ENCODE measurements around the gene DGKI. TPM values are rescaled to one million over a fixed set of nuclear protein-coding genes. Genes with fewer than 3 reads are reported as not detected.

DGKI gene
- total RNA-seq, 1 donor from 2014 or later = 0.69 TPM

- DNase-seq (ENCODE audit: low spot score) = peak; percentile 13
- Mint-ChIP-seq H3K9me3 (ENCODE audit: unreplicated experiment) (no peaks in the 10 kb centered on the region), H3K27me3 (ENCODE audit: unreplicated experiment) (peaks cover 17% of the 10 kb centered on the region), H3K36me3 (ENCODE audit: low read depth, unreplicated experiment) (no peaks in the 10 kb centered on the region), H3K27ac (ENCODE audit: unreplicated experiment) (no peak overlapping the region), H3K4me3 (ENCODE audit: unreplicated experiment) (peak overlapping the region; percentile 48), H3K4me1 (ENCODE audit: unreplicated experiment) (peaks cover 2% of the 10 kb centered on the region)
- no peak for TF ChIP-seq CTCF (IDR thresholded peaks at IDR 0.05; ENCODE audit: unreplicated experiment)
Measured at GRCh38 chr7:137847568-137848050, 835 bp upstream of the DGKI start.

GRCh38 chr7:137846549-137846826 lies 286 bp downstream of the DGKI start:
- peaks cover 2% of the 10 kb centered on the region for H3K4me1 Mint-ChIP-seq (ENCODE audit: unreplicated experiment)
- H3K27ac Mint-ChIP-seq (ENCODE audit: unreplicated experiment) = no peak overlapping the region
- no peak for TF ChIP-seq CTCF (IDR thresholded peaks at IDR 0.05; ENCODE audit: unreplicated experiment)
- no peaks in the 10 kb centered on the region for H3K9me3 Mint-ChIP-seq (ENCODE audit: unreplicated experiment)
- peaks cover 17% of the 10 kb centered on the region for H3K27me3 Mint-ChIP-seq (ENCODE audit: unreplicated experiment)
- no peak overlapping the region for H3K4me3 Mint-ChIP-seq (ENCODE audit: unreplicated experiment)
- no peaks in the 10 kb centered on the region for H3K36me3 Mint-ChIP-seq (ENCODE audit: low read depth, unreplicated experiment)
- DNase-seq (ENCODE audit: low spot score) = no peak

GRCh38 chr7:137844677-137845425 lies 1.9 kb downstream of the DGKI start:
- H3K4me1 Mint-ChIP-seq (ENCODE audit: unreplicated experiment) = peaks cover 6% of the 10 kb centered on the region
- no peak for DNase-seq (ENCODE audit: low spot score)
- no peaks in the 10 kb centered on the region for H3K36me3 Mint-ChIP-seq (ENCODE audit: low read depth, unreplicated experiment)
- no peaks in the 10 kb centered on the region for H3K9me3 Mint-ChIP-seq (ENCODE audit: unreplicated experiment)
- no peak overlapping the region for H3K4me3 Mint-ChIP-seq (ENCODE audit: unreplicated experiment)
- no peak overlapping the region for H3K27ac Mint-ChIP-seq (ENCODE audit: unreplicated experiment)
- H3K27me3 Mint-ChIP-seq (ENCODE audit: unreplicated experiment) = peaks cover 17% of the 10 kb centered on the region
- TF ChIP-seq CTCF (IDR thresholded peaks at IDR 0.05; ENCODE audit: unreplicated experiment) = no peak

GRCh38 chr7:137839903-137840779 lies 6.6 kb downstream of the DGKI start:
- no peak for DNase-seq (ENCODE audit: low spot score)
- H3K27me3 Mint-ChIP-seq (ENCODE audit: unreplicated experiment) = peaks cover 4% of the 10 kb centered on the region
- no peaks in the 10 kb centered on the region for H3K36me3 Mint-ChIP-seq (ENCODE audit: low read depth, unreplicated experiment)
- no peak overlapping the region for H3K27ac Mint-ChIP-seq (ENCODE audit: unreplicated experiment)
- H3K4me3 Mint-ChIP-seq (ENCODE audit: unreplicated experiment) = no peak overlapping the region
- H3K4me1 Mint-ChIP-seq (ENCODE audit: unreplicated experiment) = peaks cover 7% of the 10 kb centered on the region
- TF ChIP-seq CTCF (IDR thresholded peaks at IDR 0.05; ENCODE audit: unreplicated experiment) = no peak
- H3K9me3 Mint-ChIP-seq (ENCODE audit: unreplicated experiment) = no peaks in the 10 kb centered on the region

Data from endothelial cell (in vitro differentiated cells).